Natural killer cell (primary cell): ENCODE data around the gene LIN37. TPM values are rescaled to one million over a fixed set of nuclear protein-coding genes. Genes with fewer than 3 reads are reported as not detected.

Experiments
- ATAC-seq, 3 donors: fragments of 150-1000 bp in 2 of 3; fragments of 200-7000 bp in 1 of 3; cut with Tn5 transposase; 1 replicate in 1 of 3; 2 replicates in 2 of 3; pipeline ENCODE4 v1.10.0; 2021; ENCODE audit warnings: mild to moderate bottlenecking in 2 of 3, moderate library complexity in 2 of 3
- DNase-seq, 2 donors: peaks; one replicate each; pipeline versions ENCODE4 v3.0.0 to v3.0.0-alpha.2; 2013 to 2021; ENCODE audit warnings: mixed read lengths in 1 of 2
- H3K27ac ChIP-seq: one replicate; pipeline ENCODE4 v1.5.1; 2013; ENCODE audit warnings: mild to moderate bottlenecking, low read length
- H3K27me3 ChIP-seq: one replicate; pipeline ENCODE4 v1.6.1; 2013; ENCODE audit warnings: low read length; ENCODE audit not compliant: control insufficient read depth, insufficient read depth
- H3K36me3 ChIP-seq: one replicate; pipeline ENCODE4 v1.6.1; 2013; ENCODE audit warnings: low read length; ENCODE audit not compliant: control insufficient read depth, insufficient read depth
- H3K4me1 ChIP-seq: one replicate; pipeline ENCODE4 v1.6.1; 2013; ENCODE audit warnings: low read length; ENCODE audit not compliant: control insufficient read depth, insufficient read depth
- H3K4me3 ChIP-seq: one replicate; pipeline ENCODE4 v1.5.1; 2013; ENCODE audit warnings: low read length
- H3K9me3 ChIP-seq: one replicate; pipeline ENCODE4 v1.6.1; 2013; ENCODE audit warnings: low read length; ENCODE audit not compliant: control insufficient read depth, insufficient read depth
- H3K27ac Mint-ChIP-seq, 2 donors: one replicate each; pipeline ENCODE4 v1.8.0; 2022; ENCODE audit warnings: mild to moderate bottlenecking in 2 of 2, mixed read lengths in 2 of 2, moderate library complexity in 1 of 2
- H3K27me3 Mint-ChIP-seq, 2 donors: one replicate each; pipeline ENCODE4 v1.8.0; 2022; ENCODE audit warnings: low read depth in 2 of 2, mixed read lengths in 2 of 2
- H3K36me3 Mint-ChIP-seq: one replicate; pipeline ENCODE4 v1.8.0; 2022; ENCODE audit warnings: mixed read lengths
- H3K4me1 Mint-ChIP-seq, 2 donors: one replicate each; pipeline ENCODE4 v1.8.0; 2022; ENCODE audit warnings: mixed read lengths in 2 of 2
- H3K4me3 Mint-ChIP-seq: one replicate; pipeline ENCODE4 v1.8.0; 2022; ENCODE audit warnings: mild to moderate bottlenecking, moderate library complexity, mixed read lengths
- H3K9me3 Mint-ChIP-seq, 2 donors: one replicate each; pipeline ENCODE4 v1.8.0; 2022; ENCODE audit warnings: mixed read lengths in 2 of 2
- WGBS: methylation state at CpG from one replicate; pipeline ENCODE4 v1.1.7; 2013; ENCODE audit warnings: missing lambda C conversion rate; ENCODE audit not compliant: insufficient coverage; 5-methylcytosine and 5-hydroxymethylcytosine counted together
- intact Hi-C: fragments of 100-400 bp; cut with micrococcal nuclease; formaldehyde crosslinking; loops from one replicate; pipeline ENCODE4 v1.14.2; 2022
- total RNA-seq, 4 donors: library from RNA; stranded (reverse); fragments of 120-200 nt in 1 of 4; gene quantifications; one replicate each; pipeline versions ENCODE4 v1.2.3 to v1.2.4, GENCODE V29; 2013 to 2022
- TF ChIP-seq, protein P1 (sequence below): fragments of 200-600 bp; IDR thresholded peaks from one replicate; pipeline ENCODE4 v1.8.0; 2022; ENCODE audit warnings: antibody characterized with exemption

Gene LIN37
- total RNA-seq, 3 donors from 2014 or later (not counting 1 experiment from before 2014, with no cell fraction given), result 16.7 to 22.1 (median 18.2) TPM

DNA sequence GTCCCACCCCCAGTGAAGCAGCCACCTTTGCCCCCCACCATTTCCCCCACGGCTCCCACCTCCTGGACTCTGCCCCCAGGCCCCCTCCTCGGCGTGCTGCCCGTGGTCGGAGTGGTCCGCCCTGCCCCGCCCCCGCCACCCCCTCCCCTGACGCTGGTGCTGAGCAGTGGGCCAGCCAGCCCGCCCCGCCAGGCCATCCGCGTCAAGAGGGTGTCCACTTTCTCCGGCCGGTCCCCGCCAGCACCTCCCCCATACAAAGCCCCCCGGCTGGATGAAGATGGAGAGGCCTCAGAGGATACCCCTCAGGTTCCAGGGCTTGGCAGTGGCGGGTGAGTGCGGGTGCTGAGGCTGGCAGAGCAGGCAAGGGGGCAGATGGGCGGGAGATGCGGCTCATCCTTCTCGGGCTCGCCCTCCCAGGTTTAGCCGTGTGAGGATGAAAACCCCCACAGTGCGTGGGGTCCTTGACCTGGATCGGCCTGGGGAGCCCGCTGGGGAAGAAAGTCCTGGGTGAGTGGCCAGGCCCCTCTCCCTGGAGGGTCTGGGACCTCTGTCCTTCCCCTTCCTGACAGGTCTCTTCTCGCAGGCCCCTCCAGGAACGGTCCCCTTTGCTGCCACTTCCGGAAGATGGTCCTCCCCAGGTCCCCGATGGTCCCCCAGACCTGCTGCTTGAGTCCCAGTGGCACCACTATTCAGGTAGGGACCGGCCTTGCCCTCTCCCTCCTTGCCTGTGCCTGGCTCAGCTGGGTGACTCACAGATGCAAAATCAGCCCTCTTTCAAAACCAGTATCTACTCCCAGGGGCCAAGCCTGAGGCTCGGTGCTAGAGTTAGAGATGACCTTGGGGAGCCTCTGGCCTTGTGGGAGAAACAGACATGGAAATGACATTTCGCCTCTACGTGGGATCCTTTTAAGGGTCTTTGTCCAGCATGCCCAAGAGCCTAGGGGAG is 14.9 kb upstream of the LIN37 start:
- peaks cover 81% of the 10 kb centered on the region for H3K36me3 ChIP-seq
- WGBS, result 96% methylated on average over 35 of the region's 35 CpGs

DNA sequence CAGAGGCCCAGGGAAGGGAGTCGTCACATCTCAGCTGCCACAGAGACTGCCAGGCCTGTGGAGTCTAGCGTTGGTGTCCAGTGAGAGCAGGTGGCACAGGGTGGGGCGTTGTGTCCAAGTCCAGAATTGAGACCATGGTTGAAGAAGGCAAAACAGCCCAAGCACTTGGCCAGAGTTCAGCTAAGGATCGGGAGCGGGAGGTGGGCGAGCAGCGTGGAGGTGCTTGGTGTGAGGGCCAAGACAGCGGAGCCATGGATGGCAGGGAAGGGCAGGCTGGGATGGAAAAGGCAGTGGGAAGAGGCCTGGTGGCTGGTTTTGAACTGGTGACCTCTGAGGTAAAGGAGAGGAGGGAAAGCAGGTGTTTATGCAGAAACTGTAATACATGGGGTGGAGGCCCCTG is 14.1 kb upstream of the LIN37 start:
- no peaks in the 10 kb centered on the region for H3K27me3 ChIP-seq
- no peak for ATAC-seq
- H3K4me3 ChIP-seq, result no peak overlapping the region
- H3K27ac ChIP-seq, result no peak overlapping the region
- H3K36me3 ChIP-seq, result peaks cover 80% of the 10 kb centered on the region
- TF ChIP-seq, protein P1, sequence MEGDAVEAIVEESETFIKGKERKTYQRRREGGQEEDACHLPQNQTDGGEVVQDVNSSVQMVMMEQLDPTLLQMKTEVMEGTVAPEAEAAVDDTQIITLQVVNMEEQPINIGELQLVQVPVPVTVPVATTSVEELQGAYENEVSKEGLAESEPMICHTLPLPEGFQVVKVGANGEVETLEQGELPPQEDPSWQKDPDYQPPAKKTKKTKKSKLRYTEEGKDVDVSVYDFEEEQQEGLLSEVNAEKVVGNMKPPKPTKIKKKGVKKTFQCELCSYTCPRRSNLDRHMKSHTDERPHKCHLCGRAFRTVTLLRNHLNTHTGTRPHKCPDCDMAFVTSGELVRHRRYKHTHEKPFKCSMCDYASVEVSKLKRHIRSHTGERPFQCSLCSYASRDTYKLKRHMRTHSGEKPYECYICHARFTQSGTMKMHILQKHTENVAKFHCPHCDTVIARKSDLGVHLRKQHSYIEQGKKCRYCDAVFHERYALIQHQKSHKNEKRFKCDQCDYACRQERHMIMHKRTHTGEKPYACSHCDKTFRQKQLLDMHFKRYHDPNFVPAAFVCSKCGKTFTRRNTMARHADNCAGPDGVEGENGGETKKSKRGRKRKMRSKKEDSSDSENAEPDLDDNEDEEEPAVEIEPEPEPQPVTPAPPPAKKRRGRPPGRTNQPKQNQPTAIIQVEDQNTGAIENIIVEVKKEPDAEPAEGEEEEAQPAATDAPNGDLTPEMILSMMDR, result no peak
- WGBS, result 99% methylated on average over 8 of the region's 8 CpGs
- no peak for DNase-seq
- H3K4me3 Mint-ChIP-seq, result no peak overlapping the region
- H3K4me1 ChIP-seq, result no peaks in the 10 kb centered on the region
- no peaks in the 10 kb centered on the region for H3K9me3 ChIP-seq
- H3K9me3 Mint-ChIP-seq, result no peaks in the 10 kb centered on the region
- no peaks in the 10 kb centered on the region for H3K36me3 Mint-ChIP-seq
- H3K27me3 Mint-ChIP-seq, result no peaks in the 10 kb centered on the region
- H3K4me1 Mint-ChIP-seq, result peaks cover 6 to 29% of the 10 kb centered on the region in 2 donors
- no peak overlapping the region for H3K27ac Mint-ChIP-seq
- intact Hi-C loops, result no loop called here

More for the DNA sequence above, 14.9 kb upstream of the LIN37 start:
- H3K4me3 ChIP-seq, result no peak overlapping the region
- Mint-ChIP-seq H3K27me3 (no peaks in the 10 kb centered on the region), H3K27ac (no peak overlapping the region), H3K36me3 (no peaks in the 10 kb centered on the region), H3K4me1 (peaks cover 6 to 23% of the 10 kb centered on the region in 2 donors), H3K9me3 (no peaks in the 10 kb centered on the region), H3K4me3 (no peak overlapping the region)
- H3K27ac ChIP-seq, result no peak overlapping the region
- intact Hi-C loops, result no loop called here
- TF ChIP-seq, protein P1, result no peak
- no peaks in the 10 kb centered on the region for H3K9me3 ChIP-seq
- DNase-seq (no peak), ATAC-seq (no peak)
- no peaks in the 10 kb centered on the region for H3K27me3 ChIP-seq
- no peaks in the 10 kb centered on the region for H3K4me1 ChIP-seq

DNA sequence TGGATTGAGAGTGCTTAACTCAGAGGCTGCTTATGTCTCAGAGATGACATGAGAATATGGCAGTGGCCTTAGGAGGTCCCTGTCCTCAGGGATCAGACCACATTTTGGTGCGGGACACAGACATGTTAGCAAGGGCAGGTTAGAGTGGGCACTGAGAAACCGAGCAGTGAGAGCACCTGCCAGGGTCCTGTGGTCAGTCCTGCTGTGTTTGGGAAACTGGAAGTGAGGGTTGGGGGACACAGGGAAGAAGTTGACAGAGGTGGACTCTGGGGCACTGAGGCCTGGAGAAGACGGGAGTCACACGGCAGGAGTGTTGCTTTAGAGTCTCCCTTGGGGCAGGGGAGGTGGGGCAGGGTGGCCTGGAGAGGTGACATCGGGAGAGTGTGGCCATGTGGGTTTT is 13.5 kb upstream of the LIN37 start:
- TF ChIP-seq, protein P1, result no peak
- H3K9me3 ChIP-seq, result no peaks in the 10 kb centered on the region
- Mint-ChIP-seq H3K9me3 (no peaks in the 10 kb centered on the region), H3K4me3 (no peak overlapping the region), H3K4me1 (peaks cover 6 to 29% of the 10 kb centered on the region in 2 donors), H3K27me3 (no peaks in the 10 kb centered on the region), H3K36me3 (no peaks in the 10 kb centered on the region), H3K27ac (no peak overlapping the region)
- peaks cover 75% of the 10 kb centered on the region for H3K36me3 ChIP-seq
- H3K4me1 ChIP-seq, result peaks cover 5% of the 10 kb centered on the region
- 91% methylated on average over 5 of the region's 5 CpGs for WGBS
- DNase-seq (no peak), ATAC-seq (no peak)
- no peaks in the 10 kb centered on the region for H3K27me3 ChIP-seq
- H3K27ac ChIP-seq, result no peak overlapping the region
- intact Hi-C loops, result no loop called here
- no peak overlapping the region for H3K4me3 ChIP-seq
